ENCODE results near the gene GALNT2.

The GALNT2 gene

DNA sequence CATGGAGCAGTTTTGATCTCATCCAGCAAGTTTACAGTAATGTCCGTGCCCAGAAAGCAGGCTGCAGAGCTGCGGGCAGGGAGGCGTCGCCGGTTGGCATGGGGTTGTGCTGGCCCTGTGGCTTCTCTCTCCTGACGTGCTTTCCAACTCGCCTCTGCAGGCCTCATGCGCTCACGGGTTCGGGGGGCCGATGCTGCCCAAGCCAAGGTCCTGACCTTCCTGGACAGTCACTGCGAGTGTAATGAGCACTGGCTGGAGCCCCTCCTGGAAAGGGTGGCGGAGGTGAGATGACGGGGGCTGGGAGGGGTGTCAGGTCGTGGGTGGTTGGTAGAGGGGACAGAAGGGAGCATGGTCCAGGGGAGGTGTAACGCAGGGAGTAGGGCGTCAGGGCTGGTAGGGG is 176.1 kb downstream of the GALNT2 start:
- Histone ChIP-seq H3K27ac (ENCODE audit: low read length) (no peak overlapping the region), H3K9me3 (replicated peaks; ENCODE audit: insufficient read depth, low read length) (no peaks in the 10 kb centered on the region), H3K79me2 (ENCODE audit: low read length) (no peaks in the 10 kb centered on the region; the same call in 1 of the 2 replicates), H3K4me3 (ENCODE audit: low read length) (no peak overlapping the region), H3K4me1 (ENCODE audit: low read length) (no peaks in the 10 kb centered on the region), H4K20me1 (ENCODE audit: insufficient read depth, low read length) (no peaks in the 10 kb centered on the region), H3K9me2 (replicated peaks; ENCODE audit: insufficient read depth, low read length) (no peaks in the 10 kb centered on the region), H3K36me3 (replicated peaks; ENCODE audit: insufficient read depth, low read length) (0 out of 2 replicates have a peak, but pooled peaks cover 7% of the 10 kb centered on the region), H3K9ac (ENCODE audit: low read length) (no peak overlapping the region), H2AFZ (ENCODE audit: low read length) (no peak overlapping the region), H3K27me3 (replicated peaks; ENCODE audit: insufficient read depth, low read length) (no peaks in the 10 kb centered on the region), H3F3A (ENCODE audit: insufficient read depth, low read length) (no peaks in the 10 kb centered on the region), H3K4me2 (ENCODE audit: low read depth, low read length) (no peak overlapping the region)
- TF ChIP-seq EZH2 (optimal IDR thresholded peaks at IDR 0.05; ENCODE audit: low read depth, low read length): no peak
- TF ChIP-seq, protein P1, sequence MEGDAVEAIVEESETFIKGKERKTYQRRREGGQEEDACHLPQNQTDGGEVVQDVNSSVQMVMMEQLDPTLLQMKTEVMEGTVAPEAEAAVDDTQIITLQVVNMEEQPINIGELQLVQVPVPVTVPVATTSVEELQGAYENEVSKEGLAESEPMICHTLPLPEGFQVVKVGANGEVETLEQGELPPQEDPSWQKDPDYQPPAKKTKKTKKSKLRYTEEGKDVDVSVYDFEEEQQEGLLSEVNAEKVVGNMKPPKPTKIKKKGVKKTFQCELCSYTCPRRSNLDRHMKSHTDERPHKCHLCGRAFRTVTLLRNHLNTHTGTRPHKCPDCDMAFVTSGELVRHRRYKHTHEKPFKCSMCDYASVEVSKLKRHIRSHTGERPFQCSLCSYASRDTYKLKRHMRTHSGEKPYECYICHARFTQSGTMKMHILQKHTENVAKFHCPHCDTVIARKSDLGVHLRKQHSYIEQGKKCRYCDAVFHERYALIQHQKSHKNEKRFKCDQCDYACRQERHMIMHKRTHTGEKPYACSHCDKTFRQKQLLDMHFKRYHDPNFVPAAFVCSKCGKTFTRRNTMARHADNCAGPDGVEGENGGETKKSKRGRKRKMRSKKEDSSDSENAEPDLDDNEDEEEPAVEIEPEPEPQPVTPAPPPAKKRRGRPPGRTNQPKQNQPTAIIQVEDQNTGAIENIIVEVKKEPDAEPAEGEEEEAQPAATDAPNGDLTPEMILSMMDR (IDR thresholded peaks at IDR 0.05; ENCODE audit: low read length): no peak
- no peak for TF ChIP-seq EZH2phosphoT487 (IDR thresholded peaks at IDR 0.05; ENCODE audit: low read length)
- no peak for DNase-seq

DNA sequence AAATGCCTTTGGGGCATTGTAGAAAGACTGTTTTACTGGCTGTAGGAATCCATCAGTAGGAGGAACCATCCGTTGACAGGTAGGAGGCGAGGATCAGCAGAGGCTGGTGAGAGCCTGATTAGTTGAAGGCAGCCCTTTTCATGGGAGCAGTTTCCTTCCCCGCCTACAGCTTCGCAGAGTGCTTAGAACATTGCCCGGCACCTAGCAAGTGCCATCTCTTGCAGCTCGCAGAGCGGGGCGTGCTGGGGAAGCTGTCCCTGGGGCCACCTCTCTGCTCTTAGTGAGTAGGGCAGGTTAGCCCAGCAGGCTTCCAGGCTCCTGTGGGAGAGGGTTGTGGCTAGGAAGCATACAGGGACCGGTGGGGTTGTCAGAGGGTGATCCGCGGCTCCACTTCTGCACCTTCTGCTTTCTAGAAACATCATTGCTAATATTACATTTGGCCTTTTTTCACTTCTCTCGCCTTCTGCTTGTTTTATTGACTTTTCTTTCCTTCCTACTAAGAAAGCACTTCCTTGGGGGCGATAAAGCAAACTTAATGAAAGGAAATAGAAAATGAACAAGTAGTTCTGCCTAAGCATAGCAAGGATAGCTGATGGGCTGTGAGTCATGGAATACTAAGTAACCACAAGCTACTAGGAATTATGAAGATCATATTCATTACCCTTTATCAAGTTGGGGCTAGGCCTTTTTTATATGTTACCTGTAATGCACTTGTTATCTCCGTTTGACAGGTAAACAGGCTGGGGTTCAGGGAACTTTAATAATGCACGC is 176.7 kb downstream of the GALNT2 start:
- 0 out of 2 replicates have a peak, but pooled peaks cover 7% of the 10 kb centered on the region for H3K36me3 ChIP-seq (replicated peaks; ENCODE audit: insufficient read depth, low read length)
- no peaks in the 10 kb centered on the region for H3F3A ChIP-seq (ENCODE audit: insufficient read depth, low read length)
- H3K4me3 ChIP-seq (ENCODE audit: low read length): no peak overlapping the region
- no peak overlapping the region for H3K9ac ChIP-seq (ENCODE audit: low read length)
- H3K9me3 ChIP-seq (replicated peaks; ENCODE audit: insufficient read depth, low read length): no peaks in the 10 kb centered on the region
- H3K4me1 ChIP-seq (ENCODE audit: low read length): no peaks in the 10 kb centered on the region
- TF ChIP-seq EZH2phosphoT487 (IDR thresholded peaks at IDR 0.05; ENCODE audit: low read length) (no peak), EZH2 (optimal IDR thresholded peaks at IDR 0.05; ENCODE audit: low read depth, low read length) (no peak)
- TF ChIP-seq, protein P1 (IDR thresholded peaks at IDR 0.05; ENCODE audit: low read length): no peak
- H3K27me3 ChIP-seq (replicated peaks; ENCODE audit: insufficient read depth, low read length): no peaks in the 10 kb centered on the region
- no peak for DNase-seq
- no peaks in the 10 kb centered on the region for H4K20me1 ChIP-seq (ENCODE audit: insufficient read depth, low read length)
- no peak overlapping the region for H3K27ac ChIP-seq (ENCODE audit: low read length)
- no peaks in the 10 kb centered on the region; the same call in 1 of the 2 replicates for H3K79me2 ChIP-seq (ENCODE audit: low read length)
- H3K9me2 ChIP-seq (replicated peaks; ENCODE audit: insufficient read depth, low read length): no peaks in the 10 kb centered on the region
- H2AFZ ChIP-seq (ENCODE audit: low read length): no peak overlapping the region
- no peak overlapping the region for H3K4me2 ChIP-seq (ENCODE audit: low read depth, low read length)

DNA sequence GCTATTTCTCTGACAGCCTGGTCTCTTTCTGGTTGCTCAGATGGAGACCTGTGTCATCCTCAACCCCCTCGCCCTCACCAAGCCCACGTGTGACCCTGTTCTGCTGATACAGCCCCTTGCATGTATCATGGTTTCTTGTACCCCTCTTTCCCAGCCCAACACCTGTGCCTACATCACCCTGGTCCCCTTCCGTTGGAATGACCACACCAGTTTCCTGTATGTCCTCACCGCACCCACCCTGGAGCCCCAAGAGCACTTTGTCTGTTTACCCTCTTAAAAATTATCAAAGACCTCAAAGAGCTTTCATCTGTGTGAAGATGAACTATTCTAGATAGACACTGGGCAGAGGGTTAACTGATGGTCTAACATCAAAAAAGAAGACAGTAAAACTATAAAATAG is 179.5 kb downstream of the GALNT2 start:
- Histone ChIP-seq H3K27ac (ENCODE audit: low read length) (no peak overlapping the region), H3K9ac (ENCODE audit: low read length) (no peak overlapping the region), H3K4me3 (ENCODE audit: low read length) (no peak overlapping the region), H3K9me3 (replicated peaks; ENCODE audit: insufficient read depth, low read length) (no peaks in the 10 kb centered on the region), H3K36me3 (replicated peaks; ENCODE audit: insufficient read depth, low read length) (no peaks in the 10 kb centered on the region), H3F3A (ENCODE audit: insufficient read depth, low read length) (no peaks in the 10 kb centered on the region), H2AFZ (ENCODE audit: low read length) (no peak overlapping the region), H3K9me2 (replicated peaks; ENCODE audit: insufficient read depth, low read length) (no peaks in the 10 kb centered on the region), H3K4me1 (ENCODE audit: low read length) (no peaks in the 10 kb centered on the region), H3K27me3 (replicated peaks; ENCODE audit: insufficient read depth, low read length) (no peaks in the 10 kb centered on the region), H4K20me1 (ENCODE audit: insufficient read depth, low read length) (no peaks in the 10 kb centered on the region), H3K79me2 (ENCODE audit: low read length) (no peaks in the 10 kb centered on the region), H3K4me2 (ENCODE audit: low read depth, low read length) (no peak overlapping the region)
- TF ChIP-seq EZH2 (optimal IDR thresholded peaks at IDR 0.05; ENCODE audit: low read depth, low read length) (no peak), EZH2phosphoT487 (IDR thresholded peaks at IDR 0.05; ENCODE audit: low read length) (no peak)
- TF ChIP-seq, protein P1 (IDR thresholded peaks at IDR 0.05; ENCODE audit: low read length): no peak
- DNase-seq: no peak

Measured in MM.1S (cell line).